Measurements from ENCODE around the gene GNAT3.

Gene GNAT3

DNA sequence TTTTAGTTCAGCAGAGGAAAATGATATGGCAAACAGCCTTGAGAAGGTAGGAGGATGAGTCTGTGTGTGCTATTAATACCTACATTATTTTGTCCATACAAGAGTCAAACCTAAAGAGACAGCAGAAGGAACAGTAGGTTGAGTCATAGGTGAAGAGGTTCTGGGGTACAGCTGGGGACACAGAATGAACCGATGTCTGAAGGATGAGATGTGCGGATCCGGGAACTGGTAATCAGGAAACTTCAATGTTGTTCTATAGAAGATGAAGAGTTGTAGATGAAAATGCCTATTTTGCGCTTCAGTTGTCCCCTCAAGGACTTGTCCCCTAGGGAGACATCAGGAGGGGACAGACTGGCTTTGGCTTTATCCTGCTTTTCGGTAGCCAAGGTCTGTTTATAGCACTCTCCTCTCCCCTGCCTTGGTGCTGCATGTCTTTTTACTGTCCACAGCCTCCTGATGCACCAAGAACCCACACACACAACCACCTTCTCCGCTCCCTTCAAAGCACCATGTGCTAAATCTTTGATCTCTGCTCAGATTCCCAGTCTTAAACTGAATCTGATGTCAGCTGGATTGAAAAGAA lies 94.6 kb downstream of the GNAT3 start:
- DNase-seq (ENCODE audit: low spot score) = no peak

DNA sequence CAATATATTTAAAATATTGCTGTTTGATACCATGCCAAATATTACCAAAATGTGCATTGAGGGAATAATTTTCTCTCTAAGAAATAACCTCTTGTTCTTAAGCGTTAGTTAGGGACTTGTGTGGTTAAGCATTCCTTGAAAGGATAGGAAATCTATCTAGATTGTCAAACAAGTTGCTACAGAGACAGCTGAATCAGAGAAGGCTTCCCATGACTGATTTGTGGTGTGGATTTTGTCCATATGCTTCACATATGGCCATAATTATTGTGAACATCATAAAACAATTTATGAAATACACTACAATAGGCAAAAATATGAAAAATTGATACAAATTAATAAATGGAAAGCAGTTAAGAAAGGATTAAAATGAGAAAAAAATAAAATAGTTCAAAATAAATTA lies 96.3 kb downstream of the GNAT3 start:
- no peak for DNase-seq (ENCODE audit: low spot score)

DNA sequence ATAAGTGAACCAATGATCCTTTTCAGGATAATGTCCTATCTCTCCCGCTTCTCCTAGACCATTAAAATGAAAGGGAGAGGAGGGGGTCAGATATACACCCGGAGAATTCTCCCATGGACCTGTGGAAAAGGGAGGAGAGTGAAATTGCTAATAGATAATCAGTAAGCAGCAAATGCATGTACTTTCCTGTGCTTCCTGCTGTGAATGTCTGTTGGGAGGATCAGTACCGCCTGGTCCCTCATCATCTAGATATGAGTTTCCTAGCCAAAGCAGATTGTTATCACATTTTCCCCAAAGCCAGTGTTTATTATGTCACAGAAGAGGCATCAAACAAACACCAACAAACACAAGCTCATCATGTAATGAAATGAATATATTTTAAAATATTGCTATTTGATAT lies 96.8 kb downstream of the GNAT3 start:
- no peak for DNase-seq (ENCODE audit: low spot score)

DNA sequence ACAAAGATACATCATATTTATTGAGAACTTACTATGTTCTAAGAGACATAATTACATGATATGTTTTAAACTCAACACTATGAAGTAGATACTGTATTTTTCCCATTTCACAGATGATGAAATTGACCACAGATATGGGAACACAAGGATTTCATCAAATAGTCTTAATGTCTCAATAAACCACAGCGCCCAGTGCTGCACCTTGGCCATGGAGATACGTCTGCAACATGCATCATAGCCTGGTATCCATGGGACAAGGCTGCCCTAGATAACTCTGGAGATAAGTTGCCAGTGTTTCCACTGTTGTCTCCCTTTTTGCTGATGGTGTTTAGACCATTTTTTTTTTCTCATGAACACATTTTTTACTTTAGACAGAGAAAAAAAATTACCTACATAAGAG lies 97.5 kb downstream of the GNAT3 start:
- DNase-seq (ENCODE audit: low spot score) = no peak

DNA sequence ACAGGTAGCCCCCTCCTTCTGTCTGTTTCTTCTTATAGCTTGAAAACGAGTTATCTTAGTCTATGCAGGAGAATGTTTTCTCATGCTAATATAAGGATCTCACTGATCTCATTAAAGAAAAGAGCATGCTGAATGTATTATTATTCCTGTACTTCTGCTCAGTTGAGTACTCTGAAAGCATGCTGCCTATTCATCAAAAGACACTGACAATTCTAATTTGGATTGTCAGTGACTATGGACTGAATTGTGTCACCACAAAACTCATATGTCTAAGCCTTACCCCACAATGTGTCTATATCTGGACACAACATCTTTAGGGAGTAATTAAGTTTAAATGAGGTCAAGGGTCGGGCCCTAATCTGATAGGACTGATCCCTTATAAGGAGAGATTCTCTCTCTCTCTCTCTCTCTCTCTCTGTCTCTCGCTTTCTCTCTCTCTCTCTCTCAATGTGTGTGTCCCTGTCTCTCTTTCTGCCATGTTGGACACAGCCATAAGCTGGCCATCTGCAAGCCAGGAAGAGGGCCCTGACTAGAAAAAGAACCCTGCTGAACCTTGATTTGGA lies 98.4 kb downstream of the GNAT3 start:
- no peak for DNase-seq (ENCODE audit: low spot score)

DNA sequence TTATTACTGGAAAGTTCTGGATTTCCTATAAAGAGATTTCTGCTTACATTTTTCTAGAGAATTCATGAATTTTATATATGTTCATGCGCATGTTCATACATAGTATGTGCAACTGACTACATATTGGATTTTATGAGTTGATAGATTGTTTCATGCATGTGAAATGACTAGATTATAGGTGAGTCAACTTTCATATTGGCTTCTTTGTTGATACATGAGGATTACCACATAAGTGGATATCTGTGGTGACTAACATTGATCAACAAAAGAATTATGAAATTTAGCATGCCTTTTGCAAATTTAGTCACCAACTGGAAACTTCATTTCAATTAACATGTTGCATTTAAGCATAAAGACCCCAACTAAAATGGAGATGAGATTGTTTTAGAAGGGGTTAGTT lies 99.0 kb downstream of the GNAT3 start:
- DNase-seq (ENCODE audit: low spot score) = peak; percentile 14

DNA sequence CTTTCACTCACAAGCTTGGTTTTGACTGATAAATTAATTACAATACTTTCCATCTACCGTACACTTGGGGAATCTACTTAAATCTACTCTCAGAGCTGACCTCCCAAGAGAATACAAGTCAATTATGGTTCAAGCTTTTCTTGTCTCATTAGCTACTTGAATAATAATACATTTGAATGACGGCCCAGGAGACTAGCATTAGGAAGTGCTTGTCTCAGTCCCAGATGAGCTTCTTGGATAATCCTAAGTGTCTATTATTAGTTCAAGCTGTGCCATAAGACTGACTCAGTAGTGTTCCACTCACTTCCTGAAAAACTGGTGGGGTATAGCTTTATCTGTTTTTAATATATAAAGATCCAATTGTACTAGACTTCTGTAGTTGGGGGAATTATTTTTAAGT lies 100.2 kb downstream of the GNAT3 start:
- peak; percentile 30 for DNase-seq (ENCODE audit: low spot score)

DNA sequence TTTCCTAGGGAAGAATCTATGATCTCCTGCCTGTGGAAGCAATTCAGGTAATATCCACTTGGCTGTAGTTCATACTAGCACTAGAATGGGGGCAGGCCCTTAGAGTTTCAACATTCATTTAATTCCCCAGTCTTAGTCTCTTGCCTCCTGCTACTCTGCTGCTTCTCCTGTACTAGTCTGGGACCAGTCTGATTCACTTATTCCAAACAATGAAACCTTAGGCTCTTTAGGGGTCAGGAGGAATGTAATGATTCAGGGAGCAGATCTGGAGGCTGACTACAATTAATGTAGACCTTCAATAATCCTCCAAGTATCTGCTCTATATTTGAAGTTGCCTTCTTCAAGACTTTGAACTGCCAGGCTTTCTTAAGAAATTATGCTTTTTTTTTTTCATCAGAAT lies 101.8 kb downstream of the GNAT3 start:
- DNase-seq (ENCODE audit: low spot score) = peak; percentile 34

Data from AG08395 (cell line).